Stimulated activated memory B cell treated with anti-CD40 and anti-IgM and Interleukin-4, amounts not matched to agents 10 μg/mL and 1 μg/mL and 100 μg/mL, for 72 hours (primary cell): ENCODE data around the gene SYCP2L.
A peak's percentile ranks its signal among the peaks of the same experiment; 100 is the strongest.
"Not testable (repeated sequence)": the region's sequence is repeated elsewhere in the genome, so short reads cannot be mapped to it uniquely, and the experiment has no call there.

Source experiments
- ATAC-seq: fragments of 150-1000 bp; cut with Tn5 transposase; 2 replicates; pipeline ENCODE4 v1.10.0; 2021
- H3K27ac Mint-ChIP-seq: one replicate; pipeline ENCODE4 v1.8.0; 2022; ENCODE audit warnings: mild to moderate bottlenecking, mixed read lengths
- H3K27me3 Mint-ChIP-seq: one replicate; pipeline ENCODE4 v1.8.0; 2022; ENCODE audit warnings: mixed read lengths
- H3K36me3 Mint-ChIP-seq: one replicate; pipeline ENCODE4 v1.8.0; 2022; ENCODE audit warnings: mixed read lengths
- H3K4me1 Mint-ChIP-seq: one replicate; pipeline ENCODE4 v1.8.0; 2022; ENCODE audit warnings: mixed read lengths
- H3K4me3 Mint-ChIP-seq: one replicate; pipeline ENCODE4 v1.8.0; 2022; ENCODE audit warnings: mild to moderate bottlenecking, moderate library complexity, mixed read lengths
- H3K9me3 Mint-ChIP-seq: one replicate; pipeline ENCODE4 v1.8.0; 2022; ENCODE audit warnings: mixed read lengths

SYCP2L gene

DNA sequence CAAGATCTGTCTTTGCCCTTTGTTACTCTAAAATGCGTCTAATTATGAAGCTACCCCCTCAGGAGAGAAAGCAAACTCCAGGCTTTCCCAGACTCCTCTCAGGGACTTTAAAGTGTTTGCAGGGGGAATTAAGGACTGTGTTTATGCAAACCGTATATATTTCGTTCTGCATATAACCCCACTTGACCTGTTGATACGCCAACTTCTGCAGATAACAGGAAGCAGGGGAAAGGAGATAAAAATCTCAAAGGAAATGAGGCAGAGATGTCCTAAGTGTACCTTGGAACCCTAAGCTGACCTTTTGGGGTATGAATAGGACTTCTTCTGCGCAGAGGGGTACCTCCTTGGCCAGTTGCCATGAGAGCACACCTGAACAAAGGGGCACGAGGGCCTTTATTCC is 8.1 kb downstream of the SYCP2L start:
- Mint-ChIP-seq H3K27me3 (peaks cover 20% of the 10 kb centered on the region), H3K4me3 (no peak overlapping the region), H3K9me3 (no peaks in the 10 kb centered on the region), H3K4me1 (peaks cover under 1% of the 10 kb centered on the region), H3K36me3 (no peaks in the 10 kb centered on the region), H3K27ac (no peak overlapping the region)
- no peak for ATAC-seq

DNA sequence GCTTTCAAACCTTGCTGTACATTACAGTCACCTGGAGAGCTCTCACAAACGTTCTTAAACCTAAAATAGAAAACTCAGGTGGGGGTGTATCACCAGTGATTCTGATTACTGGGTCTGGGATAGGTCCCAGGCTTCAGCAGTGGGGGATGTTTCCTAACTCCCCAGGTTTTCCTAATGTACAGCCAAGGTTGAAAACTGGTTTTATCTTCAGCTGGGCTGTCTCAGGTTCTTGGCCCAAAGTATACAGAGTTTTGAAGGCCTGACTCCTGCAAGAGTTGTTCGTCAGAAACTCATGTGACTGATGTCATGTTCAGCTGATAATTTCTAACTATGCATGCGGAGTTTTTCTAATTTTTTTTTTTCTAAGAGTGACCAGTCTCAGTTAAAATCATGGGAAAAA is 9.8 kb downstream of the SYCP2L start:
- Mint-ChIP-seq H3K36me3 (no peaks in the 10 kb centered on the region), H3K4me1 (peaks cover 9% of the 10 kb centered on the region), H3K9me3 (peaks cover 3% of the 10 kb centered on the region), H3K27ac (no peak overlapping the region), H3K4me3 (no peak overlapping the region), H3K27me3 (peaks cover 16% of the 10 kb centered on the region)
- ATAC-seq: no peak

DNA sequence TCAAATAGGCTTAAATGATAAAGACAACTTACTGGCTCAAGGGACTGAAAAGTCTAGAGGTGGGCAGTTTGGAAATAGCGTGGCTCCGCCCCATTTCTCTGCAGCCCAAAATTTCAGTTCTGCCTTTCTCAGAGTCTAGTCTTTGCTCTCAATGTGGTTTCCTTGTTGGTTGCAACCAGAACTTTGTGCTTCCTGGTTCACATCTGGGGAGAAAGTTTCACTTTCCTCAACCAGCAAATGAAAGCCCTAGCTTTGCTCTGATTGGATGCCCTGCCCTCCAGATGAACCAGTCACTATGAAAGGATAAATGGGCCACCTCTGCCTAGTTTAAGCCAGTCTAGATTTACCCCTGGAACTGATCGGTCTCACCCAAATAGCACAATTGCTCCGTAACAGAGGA is 14.9 kb downstream of the SYCP2L start:
- Mint-ChIP-seq H3K4me1 (peaks cover 18% of the 10 kb centered on the region), H3K9me3 (peaks cover 3% of the 10 kb centered on the region), H3K36me3 (no peaks in the 10 kb centered on the region), H3K27me3 (no peaks in the 10 kb centered on the region), H3K27ac (peak overlapping the region; percentile 81), H3K4me3 (peak overlapping the region; percentile 73)
- ATAC-seq: peak; percentile 99

DNA sequence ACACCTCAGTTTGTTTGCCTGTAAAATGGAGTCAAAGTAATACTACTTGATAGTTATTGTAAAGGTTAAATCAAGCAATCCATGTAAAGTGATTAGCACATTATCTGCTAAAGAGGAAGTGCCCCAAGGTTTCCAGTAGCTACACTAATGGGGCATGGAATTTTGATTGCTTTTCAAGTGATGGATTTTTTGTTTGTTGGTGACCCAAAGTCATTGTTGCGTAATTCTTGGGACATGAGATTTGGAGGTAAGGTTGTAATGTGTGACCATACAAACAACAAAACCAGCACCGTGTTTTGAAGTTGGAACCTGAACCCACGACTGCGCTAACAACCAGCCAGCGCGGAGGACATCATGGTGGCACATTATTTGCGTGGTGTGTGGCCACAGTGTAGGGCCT is 17.2 kb downstream of the SYCP2L start:
- Mint-ChIP-seq H3K27me3 (no peaks in the 10 kb centered on the region), H3K4me1 (peaks cover 18% of the 10 kb centered on the region), H3K36me3 (no peaks in the 10 kb centered on the region), H3K9me3 (peaks cover 3% of the 10 kb centered on the region), H3K27ac (no peak overlapping the region), H3K4me3 (no peak overlapping the region)
- ATAC-seq: no peak

DNA sequence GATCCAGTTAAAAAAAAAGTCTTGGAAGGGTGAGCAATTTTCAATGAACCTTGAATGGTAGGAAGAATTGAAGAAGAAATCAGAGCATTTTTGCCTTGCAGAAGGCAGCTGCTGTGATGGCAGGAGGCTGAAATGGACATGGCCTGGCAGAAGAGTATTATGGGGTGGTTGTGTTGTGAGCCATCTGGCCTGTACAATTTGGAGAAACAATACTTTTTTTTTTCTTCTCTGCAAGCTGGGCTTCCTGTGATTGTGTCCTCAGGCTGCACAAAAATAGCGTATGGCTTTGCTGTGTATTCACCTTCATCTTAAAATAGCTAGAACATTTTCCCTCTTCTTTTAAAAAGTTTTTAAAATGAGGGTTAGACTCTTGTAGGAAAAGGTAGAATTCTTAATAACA is 21.4 kb downstream of the SYCP2L start:
- Mint-ChIP-seq H3K36me3 (no peaks in the 10 kb centered on the region), H3K27me3 (peaks cover 18% of the 10 kb centered on the region), H3K4me1 (no peaks in the 10 kb centered on the region), H3K9me3 (no peaks in the 10 kb centered on the region), H3K27ac (no peak overlapping the region), H3K4me3 (no peak overlapping the region)
- no peak for ATAC-seq

DNA sequence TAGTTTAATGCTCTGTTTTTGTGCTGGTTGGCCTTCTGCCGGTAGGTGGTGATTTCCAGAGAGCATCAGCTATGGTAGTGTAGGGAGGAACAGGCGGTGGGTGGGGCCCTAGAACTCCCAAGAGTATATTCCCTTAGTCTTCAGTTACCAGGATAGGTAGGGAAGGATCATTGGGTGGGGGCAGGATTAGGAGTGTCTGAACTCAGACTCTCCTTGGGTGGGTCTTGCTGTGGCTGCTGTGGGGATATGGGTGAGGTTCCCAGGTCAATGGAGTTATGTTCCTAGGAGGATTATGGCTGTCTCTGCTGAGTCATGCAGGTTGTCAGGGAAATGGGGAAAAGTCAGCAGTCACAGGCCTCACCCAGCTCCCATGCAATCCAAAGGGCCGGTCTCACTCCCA is 32.7 kb downstream of the SYCP2L start:
- not testable (repeated sequence) for ATAC-seq, H3K4me3 Mint-ChIP-seq, H3K4me1 Mint-ChIP-seq, H3K27ac Mint-ChIP-seq, H3K9me3 Mint-ChIP-seq
- Mint-ChIP-seq H3K27me3 (peaks cover 67% of the 10 kb centered on the region), H3K36me3 (peaks cover 20% of the 10 kb centered on the region)

DNA sequence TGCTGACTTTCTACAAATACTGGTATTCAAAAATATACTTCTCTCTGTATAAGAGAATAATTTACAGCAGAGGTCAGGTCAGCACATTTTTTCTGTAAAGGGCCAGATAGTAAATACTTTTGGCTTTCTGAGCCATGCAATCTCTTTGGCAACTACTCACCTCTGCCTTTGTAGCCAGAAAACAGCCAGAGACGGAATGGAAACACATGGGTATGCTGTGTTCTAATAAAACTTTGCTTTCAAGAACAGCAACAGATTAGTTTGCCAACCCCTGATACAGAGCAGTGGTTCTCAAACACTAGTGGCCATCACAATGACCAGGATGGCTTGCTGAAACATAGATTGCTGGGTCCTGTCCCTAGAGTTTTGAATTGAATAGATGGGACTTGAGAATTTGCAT is 46.3 kb downstream of the SYCP2L start:
- no peak overlapping the region for H3K27ac Mint-ChIP-seq
- H3K36me3 Mint-ChIP-seq: no peaks in the 10 kb centered on the region
- no peaks in the 10 kb centered on the region for H3K9me3 Mint-ChIP-seq
- no peak overlapping the region for H3K4me3 Mint-ChIP-seq
- no peaks in the 10 kb centered on the region for H3K4me1 Mint-ChIP-seq
- no peak for ATAC-seq
- H3K27me3 Mint-ChIP-seq: peaks cover 42% of the 10 kb centered on the region

DNA sequence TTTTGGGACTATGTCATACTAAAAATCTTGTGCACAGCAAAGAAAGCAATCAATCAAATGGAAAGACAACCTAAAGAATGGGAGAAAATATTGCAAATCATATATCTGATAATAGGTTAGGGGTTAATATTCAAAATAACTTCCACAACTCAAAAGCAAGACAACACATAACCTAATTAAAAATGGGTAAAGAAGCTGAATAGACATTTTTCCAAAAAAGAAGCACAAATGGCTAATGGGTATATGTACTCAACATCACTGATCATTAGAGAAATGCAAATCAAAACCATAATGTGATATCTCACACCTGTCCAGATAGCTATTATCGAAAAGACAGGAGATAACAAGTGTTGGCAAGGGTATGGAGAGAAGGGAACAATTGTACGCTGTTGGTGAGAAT is 53.0 kb downstream of the SYCP2L start:
- Mint-ChIP-seq H3K27me3 (peaks cover 17% of the 10 kb centered on the region), H3K9me3 (peaks cover 4% of the 10 kb centered on the region)

DNA sequence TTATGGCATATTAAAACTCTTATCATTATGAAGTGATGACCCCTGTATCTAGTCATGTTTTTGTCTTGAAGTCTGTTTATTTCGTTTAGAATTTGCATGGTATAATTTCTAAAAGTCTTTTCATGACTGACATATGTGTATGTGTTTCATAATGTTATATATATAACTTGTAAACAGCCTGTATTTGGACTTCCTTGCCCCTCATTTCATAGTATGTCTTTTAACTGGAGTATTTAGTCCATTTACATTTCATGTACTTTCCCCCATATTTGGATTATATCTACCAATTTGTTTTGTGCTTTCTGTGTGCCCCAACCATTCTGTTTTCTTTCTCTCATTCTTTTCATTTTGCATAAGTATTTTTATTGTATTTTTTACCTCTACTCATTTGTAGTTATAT is 59.0 kb downstream of the SYCP2L start:
- no peaks in the 10 kb centered on the region for H3K36me3 Mint-ChIP-seq
- ATAC-seq: no peak
- H3K27ac Mint-ChIP-seq: no peak overlapping the region
- no peak overlapping the region for H3K4me3 Mint-ChIP-seq
- peaks cover 20% of the 10 kb centered on the region for H3K27me3 Mint-ChIP-seq
- H3K9me3 Mint-ChIP-seq: peaks cover 3% of the 10 kb centered on the region
- no peaks in the 10 kb centered on the region for H3K4me1 Mint-ChIP-seq

More for the DNA sequence above, 53.0 kb downstream of the SYCP2L start:
- ATAC-seq: no peak
- Mint-ChIP-seq H3K36me3 (no peaks in the 10 kb centered on the region), H3K4me3 (no peak overlapping the region), H3K4me1 (no peaks in the 10 kb centered on the region), H3K27ac (no peak overlapping the region)

- Mint-ChIP-seq H3K4me1 (no peaks in the 10 kb centered on the region), H3K27me3 (peaks cover 20% of the 10 kb centered on the region), H3K4me3 (no peak overlapping the region), H3K9me3 (peaks cover 3% of the 10 kb centered on the region), H3K27ac (no peak overlapping the region), H3K36me3 (no peaks in the 10 kb centered on the region)
- no peak for ATAC-seq
Observed at GRCh38 chr6:10947966-10948365, 61.1 kb downstream of the SYCP2L start.

DNA sequence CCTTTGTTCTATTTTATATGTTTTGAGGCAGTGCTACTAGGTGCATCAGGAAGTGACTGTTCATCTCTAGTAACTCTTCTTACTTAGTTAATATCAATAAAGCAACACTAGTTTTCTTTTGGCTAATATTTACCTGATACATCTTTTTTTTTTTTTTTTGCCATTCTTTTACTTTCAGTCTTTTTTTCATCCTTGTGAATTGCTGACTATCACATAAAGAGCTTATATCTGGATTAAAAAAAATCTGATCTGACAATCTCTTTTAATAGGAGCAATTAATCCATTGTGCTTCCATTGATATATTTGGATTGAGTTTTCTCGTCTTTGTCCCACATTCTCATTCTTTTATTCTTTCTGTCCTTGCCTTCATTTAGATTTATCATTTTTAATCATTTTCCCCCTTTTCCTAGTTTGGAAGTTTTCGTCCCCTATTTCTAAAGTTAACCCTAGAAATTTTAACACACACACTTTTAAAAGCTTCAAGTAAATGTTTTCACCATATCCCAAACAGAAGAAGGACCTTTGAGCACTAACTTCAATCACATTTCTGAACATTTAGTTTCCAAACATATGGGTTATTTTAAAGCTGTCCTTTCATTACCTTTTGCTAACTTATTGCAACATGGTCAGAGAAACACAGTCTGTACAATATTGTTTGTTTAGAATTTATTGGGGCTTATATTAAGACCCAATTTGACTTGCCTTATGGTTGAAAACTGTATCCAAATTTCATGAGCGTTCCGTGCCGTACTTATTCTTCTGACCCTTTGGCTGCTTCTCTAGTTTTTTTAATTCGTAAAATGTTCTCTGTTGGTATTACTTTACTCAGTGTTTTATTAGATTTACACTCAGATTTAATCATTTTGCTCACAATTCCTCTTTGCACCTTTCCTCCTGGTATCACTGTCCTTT is 63.0 kb downstream of the SYCP2L start:
- Mint-ChIP-seq H3K4me1 (peaks cover 5% of the 10 kb centered on the region), H3K27me3 (peaks cover 20% of the 10 kb centered on the region), H3K4me3 (no peak overlapping the region), H3K27ac (no peak overlapping the region), H3K9me3 (peaks cover 6% of the 10 kb centered on the region), H3K36me3 (no peaks in the 10 kb centered on the region)
- ATAC-seq: no peak

GRCh38 chr6:10951675-10952282 is 64.9 kb downstream of the SYCP2L start:
- H3K4me1 Mint-ChIP-seq: peaks cover 5% of the 10 kb centered on the region
- H3K36me3 Mint-ChIP-seq: no peaks in the 10 kb centered on the region
- H3K27me3 Mint-ChIP-seq: peaks cover 20% of the 10 kb centered on the region
- no peak overlapping the region for H3K27ac Mint-ChIP-seq
- H3K4me3 Mint-ChIP-seq: no peak overlapping the region
- no peak for ATAC-seq
- H3K9me3 Mint-ChIP-seq: peaks cover 6% of the 10 kb centered on the region

DNA sequence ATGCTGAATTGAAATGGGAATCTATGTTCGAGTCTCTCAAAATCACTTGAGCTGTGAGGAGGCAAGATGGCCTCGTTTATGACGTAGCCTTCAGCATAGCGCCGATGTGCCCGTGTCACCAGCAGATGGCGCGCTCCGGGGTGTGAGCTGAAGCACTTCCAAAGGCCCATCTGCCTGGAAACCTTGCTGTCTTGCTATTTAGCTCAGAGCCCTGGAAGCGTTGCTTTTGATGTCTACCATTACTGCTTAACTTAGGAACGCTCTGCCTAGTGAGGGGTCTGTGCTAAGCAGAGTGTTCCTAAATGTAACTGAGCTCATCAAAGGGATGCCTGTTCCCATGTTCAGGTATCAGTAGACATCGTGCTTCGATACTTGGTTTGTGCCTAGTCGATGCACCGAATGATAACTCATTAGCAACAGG is 67.7 kb downstream of the SYCP2L start:
- peaks cover 2% of the 10 kb centered on the region for H3K9me3 Mint-ChIP-seq
- no peaks in the 10 kb centered on the region for H3K36me3 Mint-ChIP-seq
- peaks cover 9% of the 10 kb centered on the region for H3K27me3 Mint-ChIP-seq
- peak; percentile 72 for ATAC-seq
- H3K27ac Mint-ChIP-seq: no peak overlapping the region
- H3K4me1 Mint-ChIP-seq: peaks cover 5% of the 10 kb centered on the region
- H3K4me3 Mint-ChIP-seq: no peak overlapping the region

DNA sequence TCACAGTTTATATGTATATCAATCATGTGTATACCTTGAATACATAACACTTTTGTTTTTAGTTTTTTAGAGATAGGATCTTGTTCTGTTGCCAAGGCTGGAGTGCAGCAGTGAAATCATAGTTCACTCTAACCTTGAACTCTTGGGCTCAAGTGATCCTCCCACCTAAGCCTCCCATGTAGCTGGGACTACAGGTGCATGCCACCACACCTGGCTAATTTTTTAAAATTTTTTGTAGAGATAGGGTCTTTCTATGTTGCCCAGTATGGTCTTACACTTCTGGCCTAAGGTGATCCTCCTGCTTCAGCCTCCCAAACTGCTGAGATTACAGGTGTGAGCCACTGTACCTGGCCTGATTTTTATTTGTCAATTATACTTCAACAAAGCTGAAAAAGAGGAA is 69.9 kb downstream of the SYCP2L start:
- ATAC-seq: no peak
- H3K4me1 Mint-ChIP-seq: peaks cover 5% of the 10 kb centered on the region
- peaks cover 2% of the 10 kb centered on the region for H3K9me3 Mint-ChIP-seq
- H3K27me3 Mint-ChIP-seq: peaks cover 16% of the 10 kb centered on the region
- no peak overlapping the region for H3K27ac Mint-ChIP-seq
- H3K36me3 Mint-ChIP-seq: no peaks in the 10 kb centered on the region
- H3K4me3 Mint-ChIP-seq: no peak overlapping the region

- no peak for ATAC-seq
- Mint-ChIP-seq H3K36me3 (no peaks in the 10 kb centered on the region), H3K27ac (no peak overlapping the region), H3K4me3 (no peak overlapping the region), H3K27me3 (peaks cover 16% of the 10 kb centered on the region), H3K9me3 (peaks cover 2% of the 10 kb centered on the region), H3K4me1 (peaks cover 5% of the 10 kb centered on the region)
Observed at GRCh38 chr6:10957414-10957886, 70.6 kb downstream of the SYCP2L start.

DNA sequence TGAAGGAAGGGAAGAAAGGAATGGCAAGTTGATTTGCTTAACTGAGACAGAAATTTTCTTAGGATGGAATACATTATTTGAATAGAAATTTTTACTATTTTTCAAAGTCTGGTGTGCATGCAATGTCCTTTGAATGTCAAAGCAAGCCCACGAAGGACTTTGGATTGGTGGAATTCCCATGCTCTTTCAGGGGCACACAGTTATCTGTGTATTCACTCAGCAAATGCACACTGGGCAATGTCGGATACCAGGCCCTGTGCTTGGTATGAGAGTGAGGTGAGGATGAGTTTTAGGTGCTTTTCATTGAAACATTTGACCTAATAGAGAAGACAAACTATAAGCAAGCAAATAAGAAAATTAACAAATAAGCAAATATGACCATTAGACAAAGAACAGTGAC is 73.3 kb downstream of the SYCP2L start:
- Mint-ChIP-seq H3K36me3 (no peaks in the 10 kb centered on the region), H3K27me3 (peaks cover 16% of the 10 kb centered on the region), H3K4me3 (no peak overlapping the region), H3K4me1 (no peaks in the 10 kb centered on the region), H3K9me3 (no peaks in the 10 kb centered on the region), H3K27ac (no peak overlapping the region)
- ATAC-seq: no peak
